M059J (cell line): Measurements from ENCODE around the gene RAB24. TPM values are rescaled to one million over a fixed set of nuclear protein-coding genes. Genes with fewer than 3 reads are reported as not detected.
"Not testable (repeated sequence)": the region's sequence is repeated elsewhere in the genome, so short reads cannot be mapped to it uniquely, and the experiment has no call there.

Source experiments
- DNase-seq: peaks from one replicate; pipeline ENCODE4 v3.0.0-alpha.2; 2012; ENCODE audit warnings: low read depth
- total RNA-seq: library from RNA; depleted of rRNA; stranded (reverse); fragments of >200 nt; shearing (Covaris generic); gene quantifications from 2 replicates; pipeline ENCODE4 v1.2.3, GENCODE V29; 2014

RAB24 gene
- total RNA-seq, 1 experiment from 2014 or later, result 17.0 TPM

GRCh38 chr5:177295924-177296323, 7.6 kb downstream of the RAB24 start:
- no peak for DNase-seq

- no peak for DNase-seq
Measured at GRCh38 chr5:177294632-177295031, 8.9 kb downstream of the RAB24 start.

DNA sequence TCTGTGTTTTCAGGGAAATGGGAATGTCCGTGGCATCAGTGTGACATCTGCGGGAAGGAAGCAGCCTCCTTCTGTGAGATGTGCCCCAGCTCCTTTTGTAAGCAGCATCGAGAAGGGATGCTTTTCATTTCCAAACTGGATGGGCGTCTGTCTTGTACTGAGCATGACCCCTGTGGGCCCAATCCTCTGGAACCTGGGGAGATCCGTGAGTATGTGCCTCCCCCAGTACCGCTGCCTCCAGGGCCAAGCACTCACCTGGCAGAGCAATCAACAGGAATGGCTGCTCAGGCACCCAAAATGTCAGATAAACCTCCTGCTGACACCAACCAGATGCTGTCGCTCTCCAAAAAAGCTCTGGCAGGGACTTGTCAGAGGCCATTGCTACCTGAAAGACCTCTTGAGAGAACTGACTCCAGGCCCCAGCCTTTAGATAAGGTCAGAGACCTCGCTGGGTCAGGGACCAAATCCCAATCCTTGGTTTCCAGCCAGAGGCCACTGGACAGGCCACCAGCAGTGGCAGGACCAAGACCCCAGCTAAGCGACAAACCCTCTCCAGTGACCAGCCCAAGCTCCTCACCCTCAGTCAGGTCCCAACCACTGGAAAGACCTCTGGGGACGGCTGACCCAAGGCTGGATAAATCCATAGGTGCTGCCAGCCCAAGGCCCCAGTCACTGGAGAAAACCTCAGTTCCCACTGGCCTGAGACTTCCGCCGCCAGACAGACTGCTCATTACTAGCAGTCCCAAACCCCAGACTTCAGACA, 9.5 kb downstream of the RAB24 start:
- no peak for DNase-seq

GRCh38 chr5:177291735-177292134, 11.8 kb downstream of the RAB24 start:
- no peak for DNase-seq

GRCh38 chr5:177290816-177291596, 12.5 kb downstream of the RAB24 start:
- DNase-seq, result no peak

- DNase-seq, result no peak
Measured at GRCh38 chr5:177288191-177288590, 15.3 kb downstream of the RAB24 start.

- DNase-seq, result no peak
Measured at GRCh38 chr5:177276886-177277285, 26.6 kb downstream of the RAB24 start.

DNA sequence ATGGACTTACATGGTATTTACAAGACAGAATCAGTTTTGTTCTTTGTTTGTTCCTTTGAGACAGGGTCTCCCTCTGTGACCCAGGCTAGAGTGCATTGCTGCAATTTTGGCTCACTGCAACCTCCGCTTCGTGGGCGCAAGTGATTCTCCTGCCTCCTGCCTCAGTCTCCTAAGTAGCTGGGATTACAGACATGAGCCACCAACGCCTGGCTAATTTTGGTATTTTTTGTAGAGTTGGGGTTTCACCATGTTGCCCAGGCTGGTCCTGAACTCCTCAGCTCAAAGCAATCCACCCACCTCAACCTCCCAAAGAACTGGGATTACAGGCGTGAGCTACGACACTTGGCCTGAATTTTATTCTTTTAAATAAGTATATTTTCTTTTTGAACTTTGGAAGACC, 27.6 kb downstream of the RAB24 start:
- no peak for DNase-seq

GRCh38 chr5:177271113-177271512, 32.4 kb downstream of the RAB24 start:
- no peak for DNase-seq

GRCh38 chr5:177270653-177271052, 32.9 kb downstream of the RAB24 start:
- DNase-seq, result no peak

- DNase-seq, result no peak
Measured at GRCh38 chr5:177269976-177270375, 33.5 kb downstream of the RAB24 start.

DNA sequence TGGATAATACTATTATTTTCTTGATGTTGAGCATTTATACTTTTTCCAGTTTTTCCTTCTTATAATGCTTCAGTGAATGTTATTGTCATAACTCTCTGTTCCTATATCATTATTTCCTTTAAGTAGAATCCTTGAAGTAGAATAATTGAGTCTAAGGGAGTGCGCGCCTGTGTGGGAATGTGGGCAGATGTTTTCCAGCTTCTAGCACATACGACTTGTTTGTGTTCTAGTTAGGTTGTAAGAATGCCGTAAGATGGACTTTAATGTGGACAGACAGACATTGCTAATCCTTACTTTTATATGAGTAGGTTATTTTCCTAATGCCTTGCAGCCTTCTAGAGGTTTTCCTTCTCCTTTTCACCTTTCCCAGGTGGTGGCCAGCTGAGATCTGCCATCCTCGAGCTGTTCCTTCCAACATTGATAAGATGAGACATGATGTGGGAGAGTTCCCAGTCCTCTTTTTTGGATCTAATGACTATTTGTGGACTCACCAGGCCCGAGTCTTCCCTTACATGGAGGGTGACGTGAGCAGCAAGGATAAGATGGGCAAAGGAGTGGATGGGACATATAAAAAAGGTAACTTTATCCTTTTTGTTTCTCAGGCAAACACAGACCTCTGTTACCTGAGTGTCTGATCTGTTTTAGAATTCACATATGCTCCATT, 34.2 kb downstream of the RAB24 start:
- no peak for DNase-seq

- DNase-seq, result no peak
Measured at GRCh38 chr5:177265395-177265794, 38.1 kb downstream of the RAB24 start.

DNA sequence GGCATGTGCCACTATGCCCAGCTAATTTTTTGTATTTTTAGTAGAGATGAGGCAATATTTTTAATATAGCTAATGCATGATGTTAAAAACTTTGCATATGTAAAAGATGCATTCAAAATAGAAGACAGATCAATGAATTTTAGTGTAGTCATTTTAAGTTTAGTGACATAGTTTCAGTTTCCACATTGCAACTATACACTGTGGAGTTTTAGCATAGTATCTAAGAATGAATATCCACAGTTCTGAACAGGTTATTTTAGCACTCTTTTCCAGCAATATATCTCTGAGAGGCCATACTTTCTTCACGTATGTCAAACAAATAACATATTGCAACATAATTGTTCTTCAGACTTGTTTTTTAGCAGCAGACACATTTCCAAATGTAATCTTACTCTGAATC, 39.3 kb downstream of the RAB24 start:
- DNase-seq, result no peak

DNA sequence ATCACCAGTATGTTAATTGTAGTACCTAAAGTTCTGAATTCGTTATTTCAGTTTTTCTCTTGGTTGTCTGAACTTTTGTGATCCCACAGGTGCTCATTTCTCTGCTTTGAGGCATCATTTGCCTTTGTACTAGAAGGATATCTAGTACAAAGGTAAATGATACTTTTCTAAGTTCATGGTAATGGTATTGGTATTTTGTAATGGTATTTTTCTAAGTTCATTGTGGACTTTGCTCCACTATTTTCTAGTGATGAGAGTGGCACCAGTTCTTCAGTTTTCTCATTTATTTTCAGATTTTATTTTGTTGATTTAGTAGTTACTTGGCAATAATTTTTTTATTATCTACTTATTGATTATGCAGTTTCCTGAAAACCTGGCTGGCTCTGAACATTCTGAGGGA, 42.0 kb downstream of the RAB24 start:
- no peak for DNase-seq

GRCh38 chr5:177260961-177261360, 42.6 kb downstream of the RAB24 start:
- DNase-seq, result no peak

- not testable (repeated sequence) for DNase-seq
Measured at GRCh38 chr5:177258711-177259110, 44.8 kb downstream of the RAB24 start.

- peak; percentile 40 for DNase-seq
Measured at GRCh38 chr5:177256296-177256695, 47.2 kb downstream of the RAB24 start.

DNA sequence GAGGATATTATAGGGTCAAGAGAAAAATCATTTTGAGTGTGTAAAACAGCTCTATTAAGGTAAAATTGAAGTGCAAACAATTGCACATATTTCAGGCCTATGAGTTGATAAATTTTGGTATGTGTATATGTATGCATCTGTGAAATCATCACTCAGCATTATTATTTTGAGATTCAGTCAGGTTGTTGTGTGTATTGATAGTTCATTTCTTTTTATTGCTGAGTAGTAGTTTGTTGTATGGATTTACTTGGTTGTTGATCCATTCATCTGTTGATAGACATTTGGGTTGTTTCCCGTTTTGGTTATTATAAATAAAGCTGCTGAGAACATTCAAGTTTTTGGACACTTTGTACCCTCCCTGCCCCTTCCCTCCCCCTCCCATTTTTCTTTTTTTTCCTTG, 50.3 kb downstream of the RAB24 start:
- DNase-seq, result no peak
